Fibroblast of villous mesenchyme (primary cell): ENCODE results near the gene OPRM1. TPM values are rescaled to one million over a fixed set of nuclear protein-coding genes. Genes with fewer than 3 reads are reported as not detected.
A peak's percentile ranks its signal among the peaks of the same experiment; 100 is the strongest.
"Not testable (repeated sequence)": the region's sequence is repeated elsewhere in the genome, so short reads cannot be mapped to it uniquely, and the experiment has no call there.

Source experiments
- DNase-seq: peaks from one replicate; pipeline ENCODE4 v3.0.0-alpha.2; 2010; ENCODE audit warnings: low read depth
- H3K4me3 ChIP-seq: 2 replicates; pipeline ENCODE4 v1.5.1; 2011; ENCODE audit warnings: low read depth, mild to moderate bottlenecking, low read length
- total RNA-seq: library from RNA; depleted of rRNA; stranded (reverse); fragments of >200 nt; gene quantifications from 2 replicates; pipeline ENCODE4 v1.2.3, GENCODE V29; 2012
- TF ChIP-seq, protein P1 (sequence below): IDR thresholded peaks from 2 replicates; pipeline ENCODE4 v1.5.1; 2012; ENCODE audit warnings: low read depth, mild to moderate bottlenecking, low read length; ENCODE audit not compliant: insufficient read depth

The OPRM1 gene
- total RNA-seq, 1 donor: not detected

DNA sequence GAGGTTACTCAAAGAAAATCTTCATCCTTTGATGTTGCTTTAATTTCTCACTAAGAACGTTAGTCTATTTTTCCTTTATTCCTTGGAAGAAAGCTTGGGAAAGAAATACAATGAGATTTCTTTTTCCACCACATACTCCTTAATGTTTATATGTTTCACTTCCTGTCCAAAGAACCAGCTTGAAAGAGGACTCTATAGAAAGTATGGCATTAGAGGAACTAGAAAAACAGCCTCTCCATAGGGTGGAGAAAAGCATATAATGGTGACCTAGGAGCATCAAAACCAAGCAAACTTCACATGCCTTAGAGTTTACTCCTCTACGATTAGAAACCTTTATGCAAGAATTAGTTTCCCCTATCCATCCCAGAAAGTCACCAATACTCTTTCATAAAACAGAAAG, 131.1 kb downstream of the OPRM1 start:
- TF ChIP-seq, protein P1, sequence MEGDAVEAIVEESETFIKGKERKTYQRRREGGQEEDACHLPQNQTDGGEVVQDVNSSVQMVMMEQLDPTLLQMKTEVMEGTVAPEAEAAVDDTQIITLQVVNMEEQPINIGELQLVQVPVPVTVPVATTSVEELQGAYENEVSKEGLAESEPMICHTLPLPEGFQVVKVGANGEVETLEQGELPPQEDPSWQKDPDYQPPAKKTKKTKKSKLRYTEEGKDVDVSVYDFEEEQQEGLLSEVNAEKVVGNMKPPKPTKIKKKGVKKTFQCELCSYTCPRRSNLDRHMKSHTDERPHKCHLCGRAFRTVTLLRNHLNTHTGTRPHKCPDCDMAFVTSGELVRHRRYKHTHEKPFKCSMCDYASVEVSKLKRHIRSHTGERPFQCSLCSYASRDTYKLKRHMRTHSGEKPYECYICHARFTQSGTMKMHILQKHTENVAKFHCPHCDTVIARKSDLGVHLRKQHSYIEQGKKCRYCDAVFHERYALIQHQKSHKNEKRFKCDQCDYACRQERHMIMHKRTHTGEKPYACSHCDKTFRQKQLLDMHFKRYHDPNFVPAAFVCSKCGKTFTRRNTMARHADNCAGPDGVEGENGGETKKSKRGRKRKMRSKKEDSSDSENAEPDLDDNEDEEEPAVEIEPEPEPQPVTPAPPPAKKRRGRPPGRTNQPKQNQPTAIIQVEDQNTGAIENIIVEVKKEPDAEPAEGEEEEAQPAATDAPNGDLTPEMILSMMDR: no peak
- no peak overlapping the region for H3K4me3 ChIP-seq

DNA sequence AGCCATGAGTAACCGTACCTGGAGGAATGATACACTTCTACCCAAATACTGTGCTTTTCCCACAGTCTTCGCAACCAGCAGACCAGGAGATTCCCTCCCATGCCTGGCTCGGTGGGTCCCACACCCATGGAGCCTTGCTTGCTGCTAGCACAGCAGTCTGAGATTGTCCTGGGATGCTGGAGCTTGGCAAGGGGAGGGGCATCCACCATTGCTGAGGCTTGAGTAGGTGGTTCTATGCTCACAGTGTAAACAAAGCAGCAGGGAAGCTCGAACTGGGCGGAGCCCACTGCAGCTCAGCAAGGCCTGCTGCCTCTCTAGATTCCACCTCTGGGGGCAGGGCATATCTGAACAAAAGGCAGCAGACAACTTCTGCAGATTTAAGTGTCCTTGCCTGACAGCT, 133.4 kb downstream of the OPRM1 start:
- not testable (repeated sequence) for H3K4me3 ChIP-seq, DNase-seq

More for the DNA sequence above, 131.1 kb downstream of the OPRM1 start:
- DNase-seq: no peak

DNA sequence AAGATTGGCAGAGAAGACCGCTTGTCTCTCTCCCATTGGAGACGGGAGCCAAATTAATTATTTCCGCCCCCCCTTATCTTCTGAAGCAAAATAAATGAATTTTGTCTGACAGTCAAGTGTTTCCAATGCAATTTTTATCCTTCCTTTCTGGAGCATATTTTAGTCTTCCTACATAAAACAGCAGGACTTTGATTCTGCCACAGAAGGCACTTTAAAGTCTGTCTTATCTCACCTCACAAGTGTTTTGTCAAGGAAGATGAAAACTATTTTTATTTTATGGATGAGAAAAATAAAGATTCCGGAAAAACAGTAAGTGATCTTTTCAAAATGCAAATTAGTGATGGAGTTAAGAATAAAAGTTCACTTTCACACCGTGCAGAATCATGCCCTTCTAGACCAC, 140.4 kb downstream of the OPRM1 start:
- DNase-seq: no peak
- no peak overlapping the region for H3K4me3 ChIP-seq
- TF ChIP-seq, protein P1: no peak

DNA sequence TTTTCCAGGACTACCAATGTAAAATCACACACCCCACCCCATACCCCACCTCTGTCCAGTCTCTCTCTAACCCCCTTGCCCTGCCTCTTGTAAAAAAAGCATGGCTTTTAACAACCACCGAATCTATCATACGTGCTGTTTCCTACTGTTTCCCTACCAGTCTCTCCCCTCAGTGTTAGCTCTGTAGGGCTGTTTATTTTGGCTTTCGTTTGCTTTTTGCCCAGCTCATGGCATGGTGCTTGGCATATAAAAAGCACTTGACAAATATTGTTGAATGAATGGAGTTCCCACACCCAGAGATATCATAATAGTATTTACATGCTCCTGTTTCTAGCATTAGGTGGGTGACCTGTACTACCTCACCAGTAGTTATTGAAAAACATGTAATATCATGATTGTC, 148.2 kb downstream of the OPRM1 start:
- H3K4me3 ChIP-seq: no peak overlapping the region
- DNase-seq: no peak
- TF ChIP-seq, protein P1: no peak

DNA sequence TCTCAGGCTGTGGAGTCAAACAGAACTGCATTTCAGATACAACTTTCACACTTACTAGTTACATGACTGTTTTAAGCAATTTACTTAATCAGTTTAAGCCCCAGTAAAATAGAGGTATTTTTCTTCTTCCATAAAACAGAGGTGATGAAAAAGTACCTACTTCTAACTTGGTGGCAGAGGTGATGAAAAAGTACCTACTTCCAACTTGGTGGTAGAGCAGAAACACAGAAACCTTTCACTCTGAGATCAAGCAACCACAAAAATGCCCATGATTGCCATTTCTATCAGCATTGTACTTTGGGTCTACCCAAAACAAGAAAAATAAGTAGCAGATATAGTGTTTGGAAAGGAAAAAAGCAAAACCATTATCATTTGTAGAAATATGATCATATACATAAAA, 148.7 kb downstream of the OPRM1 start:
- TF ChIP-seq, protein P1: no peak
- H3K4me3 ChIP-seq: no peak overlapping the region
- DNase-seq: no peak

DNA sequence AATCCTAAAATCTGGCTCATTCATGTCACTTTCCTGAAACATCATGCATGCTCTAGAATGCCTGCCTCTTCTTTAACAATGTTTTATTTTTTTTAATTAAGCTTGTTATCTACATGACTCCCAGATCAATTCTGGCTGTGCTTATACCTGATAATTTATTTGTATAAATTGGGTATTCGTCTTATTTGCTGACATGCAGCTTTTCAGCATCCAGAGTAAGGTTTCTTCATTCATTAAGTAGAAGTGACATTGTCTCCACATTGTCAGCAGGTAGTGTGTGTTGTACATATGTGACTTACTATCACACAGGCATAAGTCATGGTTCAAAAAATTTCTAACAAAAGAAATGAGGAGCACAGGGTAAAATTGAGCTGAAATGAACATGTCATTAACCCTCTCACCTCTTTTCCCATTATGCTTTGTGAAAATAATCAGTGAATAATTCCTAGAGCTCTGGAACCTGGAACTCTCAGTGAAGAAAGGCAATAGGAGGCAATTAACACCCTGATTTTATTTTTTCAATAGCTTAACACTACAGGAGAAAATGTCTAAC, 157.4 kb downstream of the OPRM1 start:
- no peak for DNase-seq
- no peak overlapping the region for H3K4me3 ChIP-seq
- TF ChIP-seq, protein P1: no peak

DNA sequence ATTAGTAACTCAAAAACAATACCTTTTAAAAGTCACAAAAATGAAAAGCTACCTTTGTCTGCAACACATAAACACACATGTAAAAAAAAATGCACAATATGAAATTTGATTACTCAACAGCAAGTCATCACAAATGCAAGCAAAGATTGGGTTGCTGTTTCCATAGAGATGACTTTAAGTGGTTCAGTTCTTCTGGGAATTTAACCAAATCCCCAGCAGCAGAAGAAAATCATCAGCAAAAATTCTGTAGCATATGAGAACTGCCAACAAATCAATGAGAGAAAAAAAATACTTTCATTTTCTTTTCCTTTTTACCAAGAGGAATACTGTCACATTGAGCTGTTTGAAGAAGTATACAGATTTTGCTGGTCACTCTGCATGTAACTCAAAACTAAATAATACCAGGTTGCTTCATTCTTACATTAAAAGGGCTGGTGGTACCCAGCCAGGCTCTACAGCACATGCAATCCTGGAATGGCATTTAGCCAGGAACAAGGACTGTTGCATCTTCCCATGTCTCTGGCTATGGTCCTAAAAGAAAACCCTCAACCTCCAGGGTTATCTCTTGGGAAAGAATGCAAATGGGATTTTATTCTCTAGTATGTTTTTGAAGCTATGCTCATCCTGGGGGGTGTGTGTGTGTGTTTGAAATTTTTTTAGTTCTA, 158.3 kb downstream of the OPRM1 start:
- TF ChIP-seq, protein P1: no peak
- DNase-seq: peak; percentile 41
- no peak overlapping the region for H3K4me3 ChIP-seq

DNA sequence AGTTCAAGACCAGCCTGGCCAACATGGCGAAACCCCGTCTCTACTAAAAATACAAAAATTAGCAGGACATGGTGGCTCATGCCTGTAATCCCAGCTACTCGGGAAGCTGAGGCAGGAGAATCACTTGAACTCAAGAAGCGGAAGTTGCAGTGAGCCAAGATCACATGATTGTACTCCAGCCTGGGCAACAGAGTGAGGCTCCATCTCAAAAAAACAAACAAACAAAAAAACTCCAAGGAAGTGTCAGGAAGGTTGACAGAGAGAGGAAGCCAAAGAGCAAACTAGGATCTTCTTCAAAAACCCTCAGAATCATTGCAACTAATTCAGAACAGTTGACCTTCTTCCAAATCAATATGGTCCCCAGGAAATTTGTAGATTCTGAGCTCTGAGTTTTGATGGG, 162.6 kb downstream of the OPRM1 start:
- not testable (repeated sequence) for DNase-seq, H3K4me3 ChIP-seq
